GM12878 (cell line): ENCODE measurements around the gene KCNAB3.

ENCODE experiments used
- BHLHE40 ChIP-seq, 2 experiments: fragments of 450-650 bp in 1 of 2; IDR thresholded peaks; 2 replicates each; pipeline ENCODE4 v1.6.1; 2011 to 2017; ENCODE audit warnings: low read depth in 2 of 2, borderline replicate concordance in 1 of 2, improper control_type of control experiment in 1 of 2, low read length in 1 of 2, mild to moderate bottlenecking in 1 of 2
- CHD2 ChIP-seq: IDR thresholded peaks from 2 replicates; pipeline ENCODE4 v1.6.1; 2011; ENCODE audit warnings: low read depth, low read length, improper control_type of control experiment, borderline replicate concordance
- HDGF ChIP-seq: fragments of 450-650 bp; IDR thresholded peaks from 2 replicates; pipeline ENCODE4 v1.6.1; 2016; ENCODE audit warnings: antibody characterized with exemption
- JUND ChIP-seq: IDR thresholded peaks from 2 replicates; pipeline ENCODE4 v1.6.1; 2012; ENCODE audit warnings: low read depth, mild to moderate bottlenecking, low read length, improper control_type of control experiment, moderate library complexity
- MYC ChIP-seq: IDR thresholded peaks from 2 replicates; pipeline ENCODE4 v1.6.1; 2011; ENCODE audit warnings: mild to moderate bottlenecking, low read length, moderate library complexity, inconsistent platforms; ENCODE audit not compliant: insufficient read depth, insufficient replicate concordance, insufficient read length, severe bottlenecking
- PAX5 ChIP-seq: IDR thresholded peaks from 2 replicates; pipeline ENCODE4 v1.6.1; 2011; ENCODE audit warnings: low read depth, low read length, borderline replicate concordance
- POLR2A ChIP-seq: IDR thresholded peaks from 2 replicates; pipeline ENCODE4 v1.6.1; 2011; ENCODE audit warnings: low read depth, mild to moderate bottlenecking, low read length
- TAF1 ChIP-seq: IDR thresholded peaks from 2 replicates; pipeline ENCODE4 v1.6.1; 2011; ENCODE audit warnings: mild to moderate bottlenecking, low read depth, low read length, borderline replicate concordance
- TF ChIP-seq, protein P1 (sequence below), 3 experiments: IDR thresholded peaks in 2 of 3; conservative IDR thresholded peaks in 1 of 3; 2 replicates each; pipeline ENCODE4 v1.5.1; 2011; ENCODE audit warnings: low read depth in 3 of 3, low read length in 3 of 3, mild to moderate bottlenecking in 3 of 3, control low read depth in 2 of 3, moderate library complexity in 2 of 3, inconsistent platforms in 1 of 3, mixed read lengths in 1 of 3; ENCODE audit not compliant: control insufficient read depth in 2 of 3, insufficient read depth in 1 of 3; ENCODE audit errors: extremely low read depth in 1 of 3

DNA sequence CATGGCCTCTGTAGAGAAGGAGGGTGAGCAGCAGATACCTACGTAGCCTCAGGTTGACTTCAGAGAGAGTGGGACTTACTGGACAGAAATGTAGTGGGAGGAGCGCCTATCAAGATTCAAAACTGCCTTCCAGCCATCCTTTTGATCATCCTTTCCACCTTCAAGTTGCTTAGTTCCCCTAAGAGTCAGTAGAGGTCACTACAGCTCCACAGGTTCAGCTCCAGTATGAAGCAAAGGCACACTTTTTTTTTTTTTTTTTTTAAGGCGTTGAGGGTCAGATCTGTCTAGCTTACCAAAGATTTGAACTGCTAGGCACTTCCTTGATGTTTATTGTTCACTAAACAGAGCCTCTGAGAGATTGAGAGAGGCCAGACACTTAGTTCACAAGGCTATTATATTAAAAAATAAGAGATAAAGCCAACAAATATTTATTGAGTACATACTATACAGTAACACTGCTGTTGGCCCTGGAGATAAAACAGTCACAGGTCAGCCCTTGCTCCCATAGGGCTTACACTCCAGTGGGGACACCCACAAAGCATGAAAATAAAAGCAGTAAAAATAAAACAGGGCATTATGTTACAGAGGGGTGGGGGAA is 16.6 kb downstream of the KCNAB3 start:
- TF ChIP-seq JUND = no peak
- no peak for TF ChIP-seq TAF1
- TF ChIP-seq CHD2 = no peak
- no peak for TF ChIP-seq POLR2A
- TF ChIP-seq, protein P1, sequence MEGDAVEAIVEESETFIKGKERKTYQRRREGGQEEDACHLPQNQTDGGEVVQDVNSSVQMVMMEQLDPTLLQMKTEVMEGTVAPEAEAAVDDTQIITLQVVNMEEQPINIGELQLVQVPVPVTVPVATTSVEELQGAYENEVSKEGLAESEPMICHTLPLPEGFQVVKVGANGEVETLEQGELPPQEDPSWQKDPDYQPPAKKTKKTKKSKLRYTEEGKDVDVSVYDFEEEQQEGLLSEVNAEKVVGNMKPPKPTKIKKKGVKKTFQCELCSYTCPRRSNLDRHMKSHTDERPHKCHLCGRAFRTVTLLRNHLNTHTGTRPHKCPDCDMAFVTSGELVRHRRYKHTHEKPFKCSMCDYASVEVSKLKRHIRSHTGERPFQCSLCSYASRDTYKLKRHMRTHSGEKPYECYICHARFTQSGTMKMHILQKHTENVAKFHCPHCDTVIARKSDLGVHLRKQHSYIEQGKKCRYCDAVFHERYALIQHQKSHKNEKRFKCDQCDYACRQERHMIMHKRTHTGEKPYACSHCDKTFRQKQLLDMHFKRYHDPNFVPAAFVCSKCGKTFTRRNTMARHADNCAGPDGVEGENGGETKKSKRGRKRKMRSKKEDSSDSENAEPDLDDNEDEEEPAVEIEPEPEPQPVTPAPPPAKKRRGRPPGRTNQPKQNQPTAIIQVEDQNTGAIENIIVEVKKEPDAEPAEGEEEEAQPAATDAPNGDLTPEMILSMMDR (IDR thresholded peaks at IDR 0.05 in 2 of 3, conservative IDR thresholded peaks at IDR 0.05 in 1 of 3; ENCODE audit: control insufficient read depth in 2 of 3, extremely low read depth in 1 of 3, insufficient read depth in 1 of 3, low read depth in 3 of 3, low read length in 3 of 3) = peak; percentile 82 to 87 (median 87)
- 0 out of 4 replicates have a peak, but pooled peaks of 1 of the 2 experiments have one; percentile 17 for TF ChIP-seq BHLHE40 (IDR thresholded peaks at IDR 0.05; ENCODE audit: borderline replicate concordance in 1 of 2, low read depth in 2 of 2, low read length in 1 of 2)
- TF ChIP-seq PAX5 = no peak
- 0 out of 2 replicates have a peak, but pooled peaks have one; percentile 16 for TF ChIP-seq HDGF
- TF ChIP-seq MYC = no peak
